HG03354 (cell line): ENCODE results near the gene POLR3B.
A peak's percentile ranks its signal among the peaks of the same experiment; 100 is the strongest.
"Not testable (repeated sequence)": the region's sequence is repeated elsewhere in the genome, so short reads cannot be mapped to it uniquely, and the experiment has no call there.

ENCODE experiments used
- ATAC-seq: cut with Tn5 transposase; IDR thresholded peaks from one replicate; pipeline ENCODE4 v1.9.1; 2021; ENCODE audit warnings: mild to moderate bottlenecking; ENCODE audit not compliant: unreplicated experiment, poor library complexity, severe bottlenecking

POLR3B gene

DNA sequence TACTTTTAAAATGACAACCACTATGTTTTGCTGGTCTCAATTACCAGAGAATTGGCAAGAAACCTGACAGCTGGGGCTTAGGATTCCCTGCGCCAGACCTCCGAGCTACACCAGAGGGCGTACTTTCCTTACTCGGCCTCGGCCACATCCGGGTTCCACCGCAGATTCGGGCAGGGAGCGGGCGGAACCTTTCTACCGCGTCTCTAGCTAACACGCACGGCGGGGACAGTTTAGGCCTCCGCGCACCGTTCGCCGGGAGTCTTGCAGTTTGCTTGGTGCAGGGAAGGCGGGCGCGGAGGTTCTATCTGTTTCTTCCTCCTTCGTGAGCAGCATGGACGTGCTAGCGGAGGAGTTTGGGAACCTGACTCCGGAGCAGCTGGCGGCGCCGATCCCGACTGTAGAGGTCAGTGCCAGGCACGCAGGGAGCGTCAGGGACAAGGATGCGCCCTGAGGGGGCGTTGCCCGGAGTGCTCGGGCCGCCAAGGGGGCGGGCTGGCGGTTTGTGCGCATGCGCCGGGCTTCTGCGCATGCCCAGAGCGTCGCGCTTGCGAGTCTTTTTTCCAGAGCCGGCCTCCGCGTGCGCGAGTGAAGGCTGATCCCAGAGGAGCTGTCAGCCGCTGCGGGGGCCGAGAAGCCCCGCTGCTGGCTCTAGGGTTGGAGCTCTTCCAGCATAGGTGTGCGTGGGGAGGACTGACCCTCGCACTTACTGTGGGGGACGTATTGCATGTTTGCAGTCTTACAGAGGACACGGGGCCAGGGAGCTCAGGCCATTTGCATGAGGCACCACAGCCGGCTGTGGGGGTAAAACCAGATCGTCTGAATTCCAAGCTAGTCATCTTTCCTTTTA is at the start of gene POLR3B:
TSS of gene POLR3B (plus strand) at position 200 of the 847 bp plus-strand sequence. CDS start at position 332, 132 bp downstream.
- peak; percentile 91 for ATAC-seq

DNA sequence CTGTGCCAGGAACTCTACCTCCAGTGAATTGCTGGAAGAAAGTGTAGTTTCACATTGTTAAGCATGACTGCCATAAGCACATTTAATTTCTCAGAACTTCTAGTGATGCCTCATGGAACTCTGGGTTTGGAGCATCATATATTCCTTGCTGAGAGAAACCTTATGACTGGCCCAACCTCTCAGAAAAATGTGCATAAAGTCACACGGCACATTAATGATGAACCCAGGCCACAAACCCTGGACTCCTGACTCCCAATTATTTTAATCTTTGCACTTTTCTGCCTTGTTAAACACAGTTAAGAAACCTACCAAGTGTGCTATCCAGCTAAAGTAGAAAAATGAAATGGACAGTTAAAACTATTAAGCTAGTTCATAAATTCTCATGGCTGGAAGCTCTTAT is 49.4 kb upstream of the POLR3B start:
- no peak for ATAC-seq

DNA sequence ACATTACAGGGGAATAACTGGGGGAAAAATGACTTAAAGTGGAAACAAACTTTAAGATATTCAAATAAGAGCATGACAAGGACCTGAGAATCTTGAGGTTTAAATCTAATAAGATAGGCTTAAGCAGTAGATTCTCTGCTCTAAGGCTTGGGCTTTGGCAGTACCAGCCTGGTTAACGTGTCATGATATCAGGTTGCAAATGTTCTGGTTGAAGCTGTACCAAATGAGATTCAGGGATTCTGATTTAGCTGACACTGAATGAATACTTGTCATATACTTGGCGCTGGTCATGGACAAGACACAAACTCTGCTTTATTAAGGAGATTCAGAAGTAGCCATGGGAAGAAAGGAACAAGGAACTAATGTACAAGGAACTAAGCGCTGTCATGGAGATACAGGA is 48.9 kb upstream of the POLR3B start:
- ATAC-seq = no peak

DNA sequence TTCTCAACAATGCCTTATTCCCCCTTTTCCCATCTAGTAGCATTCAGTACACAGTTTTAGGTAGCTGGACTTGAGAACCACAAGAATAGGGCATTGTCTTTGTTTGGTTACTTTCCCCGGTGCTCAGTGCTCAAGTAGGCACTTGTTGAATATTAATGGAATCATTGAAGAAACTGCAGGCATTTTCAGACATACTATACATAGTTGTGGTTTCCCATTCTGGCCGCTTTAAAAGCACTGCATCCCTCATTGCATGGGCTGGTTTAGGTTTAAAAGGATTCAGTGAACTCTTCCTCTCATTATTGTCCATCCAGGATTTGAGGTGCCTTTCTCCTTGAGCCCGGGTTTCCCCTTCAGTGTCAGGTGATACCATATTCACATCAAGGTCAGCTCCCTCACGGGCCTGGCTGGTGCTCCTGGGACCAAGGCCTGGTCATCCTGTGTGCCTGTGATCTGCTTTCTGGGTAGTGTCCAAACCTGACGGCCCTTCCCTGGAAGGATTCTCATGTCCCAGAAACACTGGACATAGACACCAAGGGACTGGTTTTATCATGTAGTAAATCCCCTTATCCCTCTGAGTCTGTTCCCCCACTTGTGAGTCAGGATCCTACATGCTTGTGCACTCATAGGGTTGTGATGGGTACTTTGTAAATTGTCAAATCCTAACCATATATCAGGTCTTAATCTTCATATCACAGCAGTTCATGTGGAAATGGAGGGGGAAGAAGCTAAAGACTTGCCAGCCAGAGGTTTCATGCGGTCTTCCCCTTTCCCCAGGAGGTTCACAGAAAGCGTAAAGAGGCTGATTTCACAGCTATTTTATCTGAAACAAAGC is 47.7 kb upstream of the POLR3B start:
- no peak for ATAC-seq

DNA sequence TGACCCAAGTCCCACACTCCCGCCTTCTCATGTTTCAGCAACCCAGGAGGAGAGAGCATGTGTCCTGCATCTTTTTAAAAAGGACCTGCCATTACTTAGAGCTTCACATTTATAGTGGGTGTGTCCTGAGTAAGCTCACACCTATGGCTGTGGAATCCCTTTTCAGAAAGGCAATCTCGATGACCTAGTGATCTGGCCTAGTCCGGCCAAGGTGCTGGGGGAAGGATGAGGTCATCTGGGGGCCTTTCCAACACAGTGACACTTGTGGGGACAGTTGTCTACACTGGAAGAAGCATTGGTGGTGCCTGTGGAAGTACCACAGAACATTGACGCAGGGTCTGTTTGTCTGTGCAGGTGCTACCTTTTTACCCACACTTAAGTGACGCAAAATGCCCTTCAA is 46.9 kb upstream of the POLR3B start:
- ATAC-seq = no peak

DNA sequence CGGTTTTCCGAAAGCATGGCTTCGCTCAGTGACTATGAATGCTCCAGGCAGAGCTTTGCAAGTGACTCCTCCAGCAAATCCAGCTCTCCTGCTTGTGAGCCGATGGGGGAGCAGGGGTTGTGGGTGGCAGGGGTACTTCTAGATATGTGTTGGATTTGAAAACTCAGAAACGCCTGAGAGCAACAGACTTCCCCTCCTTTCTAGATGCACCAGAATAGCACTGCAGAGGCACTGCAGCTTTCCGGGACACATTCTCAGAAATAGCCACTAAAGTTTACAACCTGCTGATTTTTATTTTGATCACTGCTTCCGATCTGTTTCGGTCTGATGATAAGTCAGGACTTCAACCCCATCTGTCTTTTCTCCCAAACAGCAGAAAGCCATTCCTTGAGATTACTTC is 46.4 kb upstream of the POLR3B start:
- no peak for ATAC-seq

DNA sequence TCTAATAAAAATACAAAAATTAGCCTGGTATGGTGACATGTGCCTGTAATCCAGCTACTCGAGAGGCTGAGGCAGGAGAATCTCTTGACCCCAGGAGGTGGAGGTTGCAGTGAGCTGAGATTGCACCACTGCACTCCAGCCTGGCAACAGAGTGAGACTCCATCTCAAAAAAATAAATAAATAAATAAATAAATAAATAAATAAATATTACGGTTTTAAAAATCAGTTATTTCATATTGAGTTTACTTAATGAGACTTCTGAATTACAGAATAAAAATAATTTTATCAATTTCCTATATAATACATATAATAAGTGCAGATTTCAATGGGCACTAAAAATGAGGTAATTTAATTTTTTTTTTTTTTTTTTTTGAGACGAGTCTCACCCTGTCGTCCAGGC is 44.1 kb upstream of the POLR3B start:
- not testable (repeated sequence) for ATAC-seq

DNA sequence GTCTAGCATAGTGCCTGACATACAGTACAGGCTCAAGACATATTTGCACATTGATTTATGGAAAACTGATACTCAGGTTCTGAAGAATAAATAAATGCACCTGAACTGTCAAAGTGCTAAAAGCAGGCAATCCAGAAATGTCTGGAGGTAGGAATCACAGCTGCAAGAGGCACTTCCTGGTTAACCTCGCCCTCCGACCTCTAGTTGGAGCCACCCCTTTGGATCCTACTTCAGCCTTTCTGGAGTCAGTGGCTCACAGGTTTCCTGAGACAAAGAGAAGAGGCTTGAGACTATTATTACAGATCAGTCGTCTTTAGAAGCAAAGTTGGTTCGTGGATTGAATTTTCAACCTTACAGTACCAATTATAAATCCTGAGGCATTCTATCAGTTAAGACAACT is 42.0 kb upstream of the POLR3B start:
- no peak for ATAC-seq

DNA sequence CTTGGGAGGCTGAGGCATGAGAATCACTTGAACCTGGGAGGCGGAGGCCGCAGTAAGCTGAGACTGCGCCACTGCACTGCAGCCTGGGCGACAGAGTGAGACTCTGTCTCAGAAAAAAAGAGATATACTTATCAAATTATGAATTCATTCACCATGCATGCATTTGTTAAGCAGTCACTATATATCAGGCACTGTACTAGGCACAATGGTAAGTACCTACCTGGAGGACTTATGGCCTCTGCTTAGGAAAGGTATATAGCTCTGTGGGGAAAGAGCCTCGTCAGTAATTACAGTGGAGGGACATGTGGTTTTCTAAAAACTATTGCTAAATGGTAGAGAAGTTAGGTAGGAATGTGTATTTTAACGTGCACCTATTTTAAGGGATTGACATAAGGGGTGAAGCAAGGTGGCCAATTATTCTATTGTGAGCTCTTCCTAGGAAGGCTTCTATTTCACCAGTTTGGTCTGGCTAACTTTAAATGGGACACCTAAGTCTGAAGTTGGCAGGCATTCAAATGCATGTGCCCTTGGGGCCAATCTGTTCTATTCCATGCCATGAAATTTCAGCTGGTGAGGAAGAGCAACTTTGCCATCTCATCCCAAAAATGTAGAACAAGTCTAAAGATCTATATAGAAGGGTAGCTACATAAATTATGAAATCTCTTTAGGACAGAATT is 40.0 kb upstream of the POLR3B start:
- ATAC-seq = no peak

DNA sequence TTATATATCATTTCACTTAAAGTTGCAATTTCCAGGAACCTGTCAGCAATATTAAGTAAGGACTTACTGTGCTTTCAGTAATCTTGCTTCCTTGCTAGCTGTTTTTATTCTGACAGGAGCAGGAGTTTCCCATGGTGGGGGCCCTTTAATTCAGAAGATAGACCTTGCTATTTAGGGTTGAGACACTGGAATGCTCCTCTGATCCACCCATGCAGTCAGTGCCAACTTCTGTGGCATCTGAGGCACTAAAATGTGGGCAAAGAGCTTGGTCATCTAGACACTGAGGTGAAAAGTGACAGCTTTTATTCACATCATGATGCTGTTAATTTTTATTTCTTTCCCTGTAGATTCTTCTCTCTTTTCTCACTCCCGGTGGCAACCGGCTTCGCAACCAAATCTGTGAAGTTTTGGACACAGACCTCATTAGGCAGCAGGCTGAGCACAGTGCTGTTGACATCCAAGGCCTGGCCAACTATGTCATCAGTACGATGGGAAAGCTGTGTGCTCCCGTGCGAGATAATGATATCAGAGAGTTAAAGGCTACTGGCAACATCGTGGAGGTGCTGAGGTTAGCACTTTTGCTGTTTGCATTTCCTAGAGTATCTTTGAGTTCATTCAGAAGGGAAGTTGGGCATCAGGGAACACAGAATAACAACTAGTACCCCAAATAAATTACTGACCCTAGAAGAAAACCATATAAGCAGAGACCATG is 36.3 kb upstream of the POLR3B start:
- no peak for ATAC-seq

DNA sequence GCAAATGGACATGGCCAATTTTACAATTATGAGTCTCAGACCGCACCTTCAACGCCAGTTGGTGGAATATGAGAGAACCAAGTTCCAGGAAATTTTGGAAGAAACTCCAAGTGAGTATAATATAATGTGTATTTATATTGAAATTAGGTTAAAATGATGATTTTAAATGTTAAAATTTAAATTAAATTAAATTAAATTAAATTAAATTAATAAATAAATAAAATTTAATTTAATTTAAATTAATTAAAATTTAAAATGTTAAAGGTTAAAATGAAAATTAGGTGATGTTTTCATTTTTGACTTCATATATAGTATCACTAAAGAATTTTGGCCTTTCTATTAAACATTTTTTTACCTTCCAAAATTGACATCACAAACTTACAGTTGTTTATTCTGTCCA is 34.0 kb upstream of the POLR3B start:
- no peak for ATAC-seq

DNA sequence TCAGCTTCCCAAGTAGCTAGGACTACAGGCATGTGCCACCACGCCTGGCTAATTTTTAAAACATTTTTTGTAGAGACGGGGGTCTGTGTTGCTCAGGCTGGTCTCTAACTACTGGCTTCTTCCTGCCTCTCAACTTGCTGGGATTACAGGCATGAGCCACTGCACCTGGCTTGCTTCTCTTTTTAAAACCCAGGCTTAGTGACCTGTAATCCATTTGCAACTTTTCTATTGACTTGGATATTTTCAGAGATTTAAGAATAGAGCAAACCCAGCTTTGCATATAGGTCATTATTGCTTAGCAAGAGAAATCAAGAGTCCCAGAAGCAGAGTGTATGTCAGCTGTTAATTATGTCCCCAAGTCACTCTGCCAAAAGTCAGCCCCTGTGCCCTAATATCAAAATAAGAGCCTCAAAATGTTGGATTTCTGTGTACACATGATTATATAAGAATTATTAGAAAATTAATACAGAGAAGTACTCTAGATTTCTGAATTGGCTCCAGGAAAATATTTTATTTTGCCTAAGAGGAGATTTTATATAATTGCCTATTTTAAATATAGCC is 30.2 kb upstream of the POLR3B start:
- ATAC-seq = no peak

DNA sequence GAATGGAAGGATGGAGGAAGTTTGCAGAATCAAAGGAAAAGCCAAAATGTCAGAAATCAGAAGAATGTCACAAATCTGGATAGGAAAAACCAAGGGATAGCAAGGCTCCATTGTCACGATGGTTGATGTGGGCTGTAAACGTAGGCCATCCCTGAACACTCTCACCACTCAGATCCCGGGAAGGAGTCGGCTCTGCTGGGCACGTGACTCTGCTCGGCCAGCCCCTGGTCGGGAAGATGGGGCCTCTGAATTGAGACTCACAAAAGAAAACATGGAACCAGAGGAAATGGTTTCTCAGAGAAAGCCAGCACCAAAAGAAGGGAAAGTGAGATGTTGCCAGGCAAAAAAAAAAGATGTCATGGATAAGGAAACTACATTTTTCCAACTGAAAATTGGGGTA is 28.8 kb upstream of the POLR3B start:
- no peak for ATAC-seq

DNA sequence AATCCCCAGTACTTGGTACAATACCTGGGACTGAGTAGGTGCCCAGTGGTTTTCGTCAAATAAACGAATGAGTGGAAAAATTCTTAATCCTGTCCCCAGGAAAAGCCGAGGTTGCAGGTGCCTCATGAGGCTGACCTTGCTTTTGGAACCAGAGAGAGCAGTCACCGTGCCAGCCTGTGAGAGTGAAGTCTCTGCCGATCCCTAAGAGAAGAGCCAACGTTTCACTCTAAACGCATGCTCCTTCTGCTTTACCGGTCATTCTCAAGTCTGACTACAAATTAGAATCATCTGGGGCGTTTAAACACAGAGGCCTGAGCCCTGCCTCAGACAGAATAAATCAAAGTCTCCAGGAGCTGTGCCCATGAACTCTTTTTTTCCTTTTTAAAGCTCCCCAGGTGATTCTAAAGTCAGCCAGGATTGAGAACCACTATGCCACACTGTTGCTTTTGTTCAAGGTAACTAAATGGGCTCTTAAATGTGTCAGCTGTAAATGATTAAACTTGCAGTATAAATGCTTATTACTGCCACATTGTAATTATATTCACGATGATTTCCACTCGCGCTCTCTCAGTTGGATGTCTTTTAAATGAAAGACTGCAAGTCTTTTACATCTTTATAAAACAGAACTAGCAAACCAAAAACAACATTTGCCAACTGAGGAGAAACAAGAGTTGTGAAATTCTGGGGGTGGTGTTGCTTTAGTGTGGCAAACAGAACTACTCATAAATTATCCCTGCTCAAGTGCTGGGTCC is 28.1 kb upstream of the POLR3B start:
- no peak for ATAC-seq

DNA sequence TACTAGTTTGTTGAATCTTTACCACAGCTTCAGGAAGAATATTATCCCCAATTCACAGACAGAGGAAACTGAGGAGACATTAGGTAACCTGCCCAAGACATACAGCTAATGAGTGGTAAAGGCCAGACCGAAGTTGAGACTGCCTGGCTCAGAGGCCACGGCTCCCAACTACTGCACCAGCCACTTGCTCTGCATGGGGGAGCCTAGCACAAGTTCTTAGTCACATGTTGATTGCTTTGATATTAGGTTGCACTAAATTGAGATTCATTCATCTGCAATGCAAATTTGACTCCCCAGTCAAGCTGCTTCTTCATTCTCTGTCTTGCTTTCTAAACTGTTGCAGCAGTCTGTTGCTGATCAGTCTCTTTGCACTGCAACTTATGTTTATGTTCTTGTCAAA is 25.9 kb upstream of the POLR3B start:
- no peak for ATAC-seq

DNA sequence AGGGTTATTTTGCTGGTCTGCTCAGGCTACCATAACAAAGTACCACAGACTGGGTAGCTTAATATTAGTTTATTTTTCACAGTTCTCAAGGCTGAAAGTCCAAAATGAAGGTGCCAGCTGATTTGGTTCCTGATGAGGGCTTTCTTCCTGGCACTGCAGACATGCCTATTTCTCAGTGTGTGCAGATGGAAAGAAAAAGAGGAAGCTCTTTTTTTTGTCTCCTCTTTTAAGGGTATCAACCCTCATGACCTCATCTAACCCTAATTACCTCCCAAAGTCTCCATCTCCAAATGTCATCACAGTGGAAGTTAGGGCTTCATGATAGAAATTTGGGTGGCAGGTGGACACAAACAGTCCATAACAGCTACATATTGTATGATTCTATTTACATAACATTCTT is 25.0 kb upstream of the POLR3B start:
- no peak for ATAC-seq

DNA sequence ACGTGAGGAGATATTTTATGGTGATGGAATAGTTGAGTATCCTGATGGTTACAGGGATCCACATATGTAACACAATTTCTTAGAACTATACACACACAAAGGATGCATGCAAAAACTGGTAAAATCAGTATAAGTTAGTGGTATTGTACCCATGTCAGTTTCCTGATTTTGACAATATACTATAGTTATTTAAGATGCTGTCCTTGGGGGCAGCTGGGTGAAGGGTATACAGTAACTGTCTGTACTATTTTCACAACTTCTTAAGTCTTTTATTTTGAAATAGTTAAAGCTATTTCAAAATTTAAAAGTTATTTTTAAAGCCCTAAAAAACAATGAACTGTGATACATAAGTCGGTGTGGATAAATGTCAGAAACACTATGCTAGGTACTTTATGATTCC is 24.5 kb upstream of the POLR3B start:
- no peak for ATAC-seq

DNA sequence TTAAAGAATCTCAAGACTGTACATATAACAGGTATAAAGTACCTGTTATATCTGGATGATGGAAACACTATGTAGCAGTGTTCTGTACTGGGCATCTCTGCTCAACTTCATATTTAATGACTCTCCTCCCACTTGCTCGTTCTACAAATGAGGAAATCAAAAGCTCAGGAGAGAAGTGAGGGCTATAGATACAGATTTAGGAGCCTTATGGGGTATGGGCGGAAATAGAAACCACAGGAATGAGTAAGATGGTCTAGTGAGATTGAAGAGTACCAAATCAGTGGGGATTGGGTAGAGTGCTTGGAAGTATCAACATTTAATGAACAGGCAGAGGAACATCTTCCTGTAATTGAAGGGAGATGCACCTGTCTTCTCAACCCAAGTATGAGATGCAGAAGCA is 23.8 kb upstream of the POLR3B start:
- no peak for ATAC-seq
